GM15510 (cell line): ENCODE measurements around the gene RAB6C.
"Not testable (repeated sequence)": the region's sequence is repeated elsewhere in the genome, so short reads cannot be mapped to it uniquely, and the experiment has no call there.

Experiments used
- POLR2A ChIP-seq: IDR thresholded peaks from 3 replicates; pipeline ENCODE4 v1.6.1; 2011; ENCODE audit warnings: borderline replicate concordance; ENCODE audit not compliant: insufficient read length; ENCODE audit errors: extremely low read depth

The RAB6C gene

DNA sequence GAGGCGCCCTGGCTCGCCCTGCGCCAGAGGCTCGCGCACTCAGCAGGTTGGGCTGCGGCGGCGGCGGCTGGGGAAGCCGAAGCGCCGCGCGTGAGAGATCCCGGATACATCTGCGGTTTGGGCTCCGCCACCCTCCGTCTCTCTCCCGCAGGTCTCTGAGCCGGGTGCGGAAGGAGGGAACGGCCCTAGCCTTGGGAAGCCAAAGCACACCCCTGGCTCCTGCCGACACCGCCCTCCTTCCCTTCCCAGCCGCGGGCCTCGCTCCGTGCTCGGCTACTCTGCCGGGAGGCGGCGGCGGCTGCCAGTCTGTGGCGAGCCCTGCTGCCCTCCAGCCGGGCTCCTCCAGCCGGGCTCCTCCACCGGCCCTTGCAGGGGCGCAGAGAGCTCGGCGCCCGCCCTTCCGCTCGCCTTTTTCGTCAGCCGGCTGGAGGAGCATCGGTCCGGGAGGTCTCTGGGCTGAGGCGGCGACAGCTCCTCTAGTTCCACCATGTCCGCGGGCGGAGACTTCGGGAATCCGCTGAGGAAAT is at the start of gene RAB6C:
RAB6C (plus strand) TSS at position 38 of the 527 bp plus-strand sequence; CDS start at position 488, 450 bp downstream.
- TF ChIP-seq POLR2A = not testable (repeated sequence)

- no peak for TF ChIP-seq POLR2A
Measured at GRCh38 chr2:129930451-129930850, 49.0 kb upstream of the RAB6C start.

- TF ChIP-seq POLR2A = no peak
Measured at GRCh38 chr2:129934044-129934822, 45.2 kb upstream of the RAB6C start.

DNA sequence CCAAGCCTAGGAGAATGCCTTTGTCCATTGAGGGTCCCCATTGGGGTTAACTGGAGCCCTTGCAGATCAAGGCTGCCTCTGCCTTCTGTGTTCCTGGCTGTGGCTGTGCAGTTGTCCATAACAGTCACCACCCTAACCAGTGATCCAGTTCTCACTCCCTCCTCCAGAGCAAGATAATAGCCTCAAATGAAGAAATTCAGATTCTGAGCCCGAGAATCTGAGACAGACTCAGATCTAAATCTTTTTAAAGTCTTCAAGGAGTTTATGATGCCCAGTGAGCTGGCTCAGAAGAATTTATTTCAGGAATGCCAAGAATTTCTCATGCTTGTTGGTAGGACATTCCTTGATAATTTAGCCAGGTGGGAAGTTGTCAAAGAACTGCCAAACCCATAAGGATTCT is 44.3 kb upstream of the RAB6C start:
- no peak for TF ChIP-seq POLR2A

DNA sequence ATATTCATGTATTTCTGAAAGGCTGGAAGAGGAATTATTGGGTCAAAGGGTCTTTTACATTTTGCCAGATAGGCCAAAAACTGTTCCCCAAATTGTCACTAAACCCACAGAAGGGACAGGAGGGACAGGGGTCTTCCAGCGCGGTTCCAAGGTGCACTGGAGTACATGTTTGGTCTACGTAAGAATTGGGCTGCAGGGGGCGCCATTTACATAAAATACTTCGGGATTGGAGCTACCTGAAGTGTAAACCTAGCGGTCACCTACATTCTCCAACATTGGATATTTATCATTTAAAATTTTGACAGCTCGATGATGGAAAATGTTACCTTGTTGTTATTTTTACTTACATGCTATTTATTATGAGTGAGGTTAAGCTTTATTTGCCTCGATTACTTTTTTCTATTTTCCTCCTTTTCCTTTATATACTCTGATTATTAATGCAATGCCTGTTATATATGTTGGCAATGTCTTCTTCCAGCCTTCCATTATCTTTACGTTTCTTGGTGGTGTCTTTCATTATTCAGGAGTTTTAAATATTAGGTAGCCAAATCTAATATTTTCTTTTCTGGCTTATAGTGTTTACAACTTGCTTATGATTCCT is 43.0 kb upstream of the RAB6C start:
- TF ChIP-seq POLR2A = no peak

GRCh38 chr2:129945557-129945956 is 33.9 kb upstream of the RAB6C start:
- no peak for TF ChIP-seq POLR2A

DNA sequence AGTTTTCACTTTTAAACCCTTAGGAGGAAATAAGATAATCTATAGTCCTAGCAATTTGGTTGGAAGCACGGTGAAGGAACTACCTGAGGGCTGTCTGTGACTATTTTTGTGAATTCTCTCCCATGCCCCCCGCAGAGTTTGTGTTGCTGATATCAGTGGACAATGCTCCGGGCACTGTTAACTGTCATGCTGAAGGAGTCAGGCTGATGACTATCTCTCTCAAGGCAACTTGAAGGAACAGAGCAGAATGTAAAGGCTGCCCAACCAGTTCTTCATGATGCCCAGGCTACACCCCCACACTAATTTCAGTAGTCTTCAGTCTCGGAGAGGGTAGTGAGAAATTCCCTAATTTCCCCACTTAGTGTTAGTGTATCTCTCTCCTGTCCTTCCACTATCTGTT is 21.6 kb upstream of the RAB6C start:
- no peak for TF ChIP-seq POLR2A

- TF ChIP-seq POLR2A = no peak
Measured at GRCh38 chr2:129975016-129975774, 4.3 kb upstream of the RAB6C start.

DNA sequence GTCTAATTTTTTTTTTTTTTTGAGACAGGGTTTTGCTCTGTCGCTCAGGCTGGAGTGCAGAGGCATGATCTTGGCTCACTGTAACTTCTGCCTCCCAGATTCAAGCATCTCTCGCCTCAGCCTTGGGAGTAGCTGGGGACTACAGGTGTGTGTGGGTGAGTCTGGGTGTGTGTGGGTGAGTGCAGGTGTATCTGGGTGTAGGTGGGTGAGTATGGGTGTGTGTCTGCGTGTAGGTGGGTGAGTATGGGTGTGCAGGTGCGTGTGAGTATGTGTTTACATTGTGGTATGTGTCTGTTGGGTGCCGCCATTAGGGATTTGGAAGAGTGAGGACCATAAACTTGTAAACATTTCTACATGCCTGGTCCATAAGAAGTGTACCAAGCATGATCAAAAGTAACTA is 1.5 kb upstream of the RAB6C start:
- TF ChIP-seq POLR2A = no peak

DNA sequence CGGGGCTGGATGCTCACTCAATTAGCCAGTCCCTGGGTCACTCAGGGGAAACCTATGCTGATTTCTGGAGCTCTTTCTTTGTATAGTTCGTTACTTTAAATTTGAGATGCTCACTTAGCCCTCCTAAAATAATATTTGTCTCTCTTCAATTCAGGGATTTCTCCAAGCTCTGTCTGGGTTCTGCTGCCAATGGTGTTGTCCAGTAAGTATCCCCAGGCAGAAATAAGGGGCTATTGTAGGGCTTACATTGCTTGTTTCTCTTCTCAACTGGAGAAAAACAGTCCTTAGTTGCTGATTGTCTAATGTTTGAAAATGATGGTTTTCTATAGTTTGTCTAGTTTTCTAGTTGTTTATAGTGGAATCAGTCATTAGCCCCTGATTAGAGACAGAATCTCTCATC is 5.0 kb downstream of the RAB6C start:
- no peak for TF ChIP-seq POLR2A

GRCh38 chr2:130019402-130019801 is 39.9 kb downstream of the RAB6C start:
- no peak for TF ChIP-seq POLR2A
